ENCODE data around the gene PGC. TPM values are rescaled to one million over a fixed set of nuclear protein-coding genes. Genes with fewer than 3 reads are reported as not detected.

PGC gene
- total and polyA plus RNA-seq, 9 of the 15 experiments (the other 6 are each of a cell fraction or from before 2014, with no cell fraction given), result 0.17 to 0.40 TPM; not detected in 7

DNA sequence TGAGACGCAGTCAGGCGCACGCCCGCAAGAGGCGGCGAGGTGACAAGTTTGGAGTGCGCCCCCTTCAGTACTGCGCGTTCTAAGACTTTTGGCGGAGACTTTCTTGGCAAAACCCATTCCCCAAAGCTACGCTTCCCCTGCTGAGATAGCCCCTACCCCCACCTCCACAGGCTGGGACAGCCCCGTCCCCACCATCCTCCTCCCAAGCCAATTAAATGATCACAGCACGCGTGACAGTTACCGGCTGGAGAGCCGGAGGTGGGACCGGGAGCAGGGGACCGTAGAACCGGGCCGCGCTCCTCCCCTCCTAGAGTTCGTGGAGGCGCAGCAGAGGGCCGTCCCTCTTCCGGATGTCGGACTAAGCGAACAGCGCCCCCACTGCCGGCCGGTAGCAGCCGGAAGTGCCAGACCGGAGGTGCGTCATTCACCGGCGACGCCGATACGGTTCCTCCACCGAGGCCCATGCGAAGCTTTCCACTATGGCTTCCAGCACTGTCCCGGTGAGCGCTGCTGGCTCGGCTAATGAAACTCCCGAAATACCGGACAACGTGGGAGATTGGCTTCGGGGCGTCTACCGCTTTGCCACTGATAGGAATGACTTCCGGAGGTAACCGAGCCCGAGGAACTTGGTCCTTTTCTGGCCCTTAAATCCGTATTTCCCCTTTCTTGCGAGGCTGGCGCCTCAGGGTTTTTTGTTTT is 40.2 kb upstream of the PGC start, which contains the start of gene TOMM6 (continued):
- TF ChIP-seq, protein P1, sequence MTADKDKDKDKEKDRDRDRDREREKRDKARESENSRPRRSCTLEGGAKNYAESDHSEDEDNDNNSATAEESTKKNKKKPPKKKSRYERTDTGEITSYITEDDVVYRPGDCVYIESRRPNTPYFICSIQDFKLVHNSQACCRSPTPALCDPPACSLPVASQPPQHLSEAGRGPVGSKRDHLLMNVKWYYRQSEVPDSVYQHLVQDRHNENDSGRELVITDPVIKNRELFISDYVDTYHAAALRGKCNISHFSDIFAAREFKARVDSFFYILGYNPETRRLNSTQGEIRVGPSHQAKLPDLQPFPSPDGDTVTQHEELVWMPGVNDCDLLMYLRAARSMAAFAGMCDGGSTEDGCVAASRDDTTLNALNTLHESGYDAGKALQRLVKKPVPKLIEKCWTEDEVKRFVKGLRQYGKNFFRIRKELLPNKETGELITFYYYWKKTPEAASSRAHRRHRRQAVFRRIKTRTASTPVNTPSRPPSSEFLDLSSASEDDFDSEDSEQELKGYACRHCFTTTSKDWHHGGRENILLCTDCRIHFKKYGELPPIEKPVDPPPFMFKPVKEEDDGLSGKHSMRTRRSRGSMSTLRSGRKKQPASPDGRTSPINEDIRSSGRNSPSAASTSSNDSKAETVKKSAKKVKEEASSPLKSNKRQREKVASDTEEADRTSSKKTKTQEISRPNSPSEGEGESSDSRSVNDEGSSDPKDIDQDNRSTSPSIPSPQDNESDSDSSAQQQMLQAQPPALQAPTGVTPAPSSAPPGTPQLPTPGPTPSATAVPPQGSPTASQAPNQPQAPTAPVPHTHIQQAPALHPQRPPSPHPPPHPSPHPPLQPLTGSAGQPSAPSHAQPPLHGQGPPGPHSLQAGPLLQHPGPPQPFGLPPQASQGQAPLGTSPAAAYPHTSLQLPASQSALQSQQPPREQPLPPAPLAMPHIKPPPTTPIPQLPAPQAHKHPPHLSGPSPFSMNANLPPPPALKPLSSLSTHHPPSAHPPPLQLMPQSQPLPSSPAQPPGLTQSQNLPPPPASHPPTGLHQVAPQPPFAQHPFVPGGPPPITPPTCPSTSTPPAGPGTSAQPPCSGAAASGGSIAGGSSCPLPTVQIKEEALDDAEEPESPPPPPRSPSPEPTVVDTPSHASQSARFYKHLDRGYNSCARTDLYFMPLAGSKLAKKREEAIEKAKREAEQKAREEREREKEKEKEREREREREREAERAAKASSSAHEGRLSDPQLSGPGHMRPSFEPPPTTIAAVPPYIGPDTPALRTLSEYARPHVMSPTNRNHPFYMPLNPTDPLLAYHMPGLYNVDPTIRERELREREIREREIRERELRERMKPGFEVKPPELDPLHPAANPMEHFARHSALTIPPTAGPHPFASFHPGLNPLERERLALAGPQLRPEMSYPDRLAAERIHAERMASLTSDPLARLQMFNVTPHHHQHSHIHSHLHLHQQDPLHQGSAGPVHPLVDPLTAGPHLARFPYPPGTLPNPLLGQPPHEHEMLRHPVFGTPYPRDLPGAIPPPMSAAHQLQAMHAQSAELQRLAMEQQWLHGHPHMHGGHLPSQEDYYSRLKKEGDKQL (CRISPR knock-in tag; IDR thresholded peaks at IDR 0.05; ENCODE audit: borderline replicate concordance), result no peak
- TF ChIP-seq DIDO1 (tag; IDR thresholded peaks at IDR 0.05; ENCODE audit: low read depth), result peak; percentile 88
- TF ChIP-seq SRSF7 (optimal IDR thresholded peaks at IDR 0.05; ENCODE audit: low read depth, low read length), result no peak
- TF ChIP-seq ZC3H8 (IDR thresholded peaks at IDR 0.05), result peak; percentile 35; the same call in 1 of the 2 replicates
- 0 out of 2 replicates have a peak, but pooled peaks have one; percentile 2 for TF ChIP-seq ZNF583 (CRISPR knock-in tag; IDR thresholded peaks at IDR 0.05)
- TF ChIP-seq SIN3B (IDR thresholded peaks at IDR 0.05; ENCODE audit: low read depth), result peak; percentile 97
- TF ChIP-seq FOXP1 (CRISPR knock-in tag; IDR thresholded peaks at IDR 0.05), result peak; percentile 38
- peak; percentile 98 for TF ChIP-seq CHD1 (IDR thresholded peaks at IDR 0.05; ENCODE audit: low read length)
- TF ChIP-seq, protein P2, sequence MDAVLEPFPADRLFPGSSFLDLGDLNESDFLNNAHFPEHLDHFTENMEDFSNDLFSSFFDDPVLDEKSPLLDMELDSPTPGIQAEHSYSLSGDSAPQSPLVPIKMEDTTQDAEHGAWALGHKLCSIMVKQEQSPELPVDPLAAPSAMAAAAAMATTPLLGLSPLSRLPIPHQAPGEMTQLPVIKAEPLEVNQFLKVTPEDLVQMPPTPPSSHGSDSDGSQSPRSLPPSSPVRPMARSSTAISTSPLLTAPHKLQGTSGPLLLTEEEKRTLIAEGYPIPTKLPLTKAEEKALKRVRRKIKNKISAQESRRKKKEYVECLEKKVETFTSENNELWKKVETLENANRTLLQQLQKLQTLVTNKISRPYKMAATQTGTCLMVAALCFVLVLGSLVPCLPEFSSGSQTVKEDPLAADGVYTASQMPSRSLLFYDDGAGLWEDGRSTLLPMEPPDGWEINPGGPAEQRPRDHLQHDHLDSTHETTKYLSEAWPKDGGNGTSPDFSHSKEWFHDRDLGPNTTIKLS (IDR thresholded peaks at IDR 0.05; ENCODE audit: borderline replicate concordance, low read depth), result peak; percentile 81; the same call in 1 of the 2 replicates
- TF ChIP-seq, protein P3, sequence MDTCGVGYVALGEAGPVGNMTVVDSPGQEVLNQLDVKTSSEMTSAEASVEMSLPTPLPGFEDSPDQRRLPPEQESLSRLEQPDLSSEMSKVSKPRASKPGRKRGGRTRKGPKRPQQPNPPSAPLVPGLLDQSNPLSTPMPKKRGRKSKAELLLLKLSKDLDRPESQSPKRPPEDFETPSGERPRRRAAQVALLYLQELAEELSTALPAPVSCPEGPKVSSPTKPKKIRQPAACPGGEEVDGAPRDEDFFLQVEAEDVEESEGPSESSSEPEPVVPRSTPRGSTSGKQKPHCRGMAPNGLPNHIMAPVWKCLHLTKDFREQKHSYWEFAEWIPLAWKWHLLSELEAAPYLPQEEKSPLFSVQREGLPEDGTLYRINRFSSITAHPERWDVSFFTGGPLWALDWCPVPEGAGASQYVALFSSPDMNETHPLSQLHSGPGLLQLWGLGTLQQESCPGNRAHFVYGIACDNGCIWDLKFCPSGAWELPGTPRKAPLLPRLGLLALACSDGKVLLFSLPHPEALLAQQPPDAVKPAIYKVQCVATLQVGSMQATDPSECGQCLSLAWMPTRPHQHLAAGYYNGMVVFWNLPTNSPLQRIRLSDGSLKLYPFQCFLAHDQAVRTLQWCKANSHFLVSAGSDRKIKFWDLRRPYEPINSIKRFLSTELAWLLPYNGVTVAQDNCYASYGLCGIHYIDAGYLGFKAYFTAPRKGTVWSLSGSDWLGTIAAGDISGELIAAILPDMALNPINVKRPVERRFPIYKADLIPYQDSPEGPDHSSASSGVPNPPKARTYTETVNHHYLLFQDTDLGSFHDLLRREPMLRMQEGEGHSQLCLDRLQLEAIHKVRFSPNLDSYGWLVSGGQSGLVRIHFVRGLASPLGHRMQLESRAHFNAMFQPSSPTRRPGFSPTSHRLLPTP (IDR thresholded peaks at IDR 0.05; ENCODE audit: borderline replicate concordance, extremely low read depth, insufficient read length), result no peak
- peak; percentile 89 for TF ChIP-seq LCOR (CRISPR knock-in tag; IDR thresholded peaks at IDR 0.05)
- TF ChIP-seq CBX8 (IDR thresholded peaks at IDR 0.05; ENCODE audit: borderline replicate concordance, extremely low read depth, low read depth, low read length, poor library complexity, severe bottlenecking), result no peak
- TF ChIP-seq MED1 (CRISPR knock-in tag; IDR thresholded peaks at IDR 0.05; ENCODE audit: borderline replicate concordance), result no peak
- TF ChIP-seq, protein P4, sequence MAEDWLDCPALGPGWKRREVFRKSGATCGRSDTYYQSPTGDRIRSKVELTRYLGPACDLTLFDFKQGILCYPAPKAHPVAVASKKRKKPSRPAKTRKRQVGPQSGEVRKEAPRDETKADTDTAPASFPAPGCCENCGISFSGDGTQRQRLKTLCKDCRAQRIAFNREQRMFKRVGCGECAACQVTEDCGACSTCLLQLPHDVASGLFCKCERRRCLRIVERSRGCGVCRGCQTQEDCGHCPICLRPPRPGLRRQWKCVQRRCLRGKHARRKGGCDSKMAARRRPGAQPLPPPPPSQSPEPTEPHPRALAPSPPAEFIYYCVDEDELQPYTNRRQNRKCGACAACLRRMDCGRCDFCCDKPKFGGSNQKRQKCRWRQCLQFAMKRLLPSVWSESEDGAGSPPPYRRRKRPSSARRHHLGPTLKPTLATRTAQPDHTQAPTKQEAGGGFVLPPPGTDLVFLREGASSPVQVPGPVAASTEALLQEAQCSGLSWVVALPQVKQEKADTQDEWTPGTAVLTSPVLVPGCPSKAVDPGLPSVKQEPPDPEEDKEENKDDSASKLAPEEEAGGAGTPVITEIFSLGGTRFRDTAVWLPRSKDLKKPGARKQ (CRISPR knock-in tag; IDR thresholded peaks at IDR 0.05), result no peak
- TF ChIP-seq NFATC3 (IDR thresholded peaks at IDR 0.05), result no peak
